GM18505 (cell line): ENCODE data around the gene MCM7.
A peak's percentile ranks its signal among the peaks of the same experiment; 100 is the strongest.

Experiments
- ATAC-seq: cut with Tn5 transposase; IDR thresholded peaks from one replicate; pipeline ENCODE4 v1.9.1; 2021; ENCODE audit not compliant: unreplicated experiment
- POLR2A ChIP-seq: IDR thresholded peaks from 4 replicates; pipeline ENCODE4 v1.6.1; 2011; ENCODE audit warnings: borderline replicate concordance; ENCODE audit not compliant: insufficient read depth, insufficient read length; ENCODE audit errors: extremely low read depth

MCM7 gene

GRCh38 chr7:100080907-100081534, 20.2 kb downstream of the MCM7 start:
- TF ChIP-seq POLR2A: no peak
- ATAC-seq: peak; percentile 6

GRCh38 chr7:100079024-100079560, 22.1 kb downstream of the MCM7 start:
- no peak for TF ChIP-seq POLR2A
- no peak for ATAC-seq

DNA sequence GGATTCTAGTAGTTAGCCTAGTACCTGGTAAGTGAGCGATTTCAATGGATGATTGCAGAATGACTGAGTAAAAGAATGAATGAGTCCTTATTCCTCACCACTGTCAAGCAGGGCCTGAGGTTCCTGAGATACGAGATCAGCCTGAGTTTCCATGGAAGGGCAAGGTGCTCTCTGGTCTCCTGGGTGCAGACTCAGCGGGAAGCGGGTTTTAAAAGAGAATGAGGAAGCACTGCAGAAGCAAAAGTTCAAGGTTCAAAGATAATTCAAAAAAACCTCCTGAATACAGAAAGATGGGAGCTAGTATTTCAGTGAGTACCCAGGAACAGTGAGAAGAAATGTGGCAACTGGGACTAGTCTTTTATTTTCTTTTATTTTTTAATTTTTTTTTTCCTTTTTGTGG, 24.0 kb downstream of the MCM7 start:
- no peak for TF ChIP-seq POLR2A
- no peak for ATAC-seq

DNA sequence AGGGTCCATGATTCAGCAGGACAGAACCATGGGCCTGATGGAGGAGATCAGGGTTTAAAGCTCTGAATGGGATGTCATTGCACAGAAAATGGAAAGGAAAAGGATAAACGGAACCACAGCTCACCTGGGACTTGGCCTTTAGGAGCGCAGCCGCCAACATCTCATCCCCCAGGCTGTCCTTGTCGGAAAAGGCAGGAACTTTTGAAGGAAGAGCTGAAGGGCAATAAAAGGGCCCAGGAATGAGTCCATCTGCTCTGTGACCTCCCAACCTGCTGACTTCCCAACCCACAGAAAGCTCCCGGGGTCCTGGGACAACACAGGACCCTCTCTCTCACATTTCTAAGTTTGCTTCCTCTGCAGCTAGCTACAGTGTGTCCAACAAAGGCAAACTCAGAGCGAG, 25.8 kb downstream of the MCM7 start:
- no peak for ATAC-seq
- no peak for TF ChIP-seq POLR2A

- no peak for ATAC-seq
- TF ChIP-seq POLR2A: no peak
These were observed 26.4 kb downstream of the MCM7 start for GRCh38 chr7:100074841-100075240.

- ATAC-seq: no peak
These were observed 28.7 kb downstream of the MCM7 start for GRCh38 chr7:100072462-100072861.

DNA sequence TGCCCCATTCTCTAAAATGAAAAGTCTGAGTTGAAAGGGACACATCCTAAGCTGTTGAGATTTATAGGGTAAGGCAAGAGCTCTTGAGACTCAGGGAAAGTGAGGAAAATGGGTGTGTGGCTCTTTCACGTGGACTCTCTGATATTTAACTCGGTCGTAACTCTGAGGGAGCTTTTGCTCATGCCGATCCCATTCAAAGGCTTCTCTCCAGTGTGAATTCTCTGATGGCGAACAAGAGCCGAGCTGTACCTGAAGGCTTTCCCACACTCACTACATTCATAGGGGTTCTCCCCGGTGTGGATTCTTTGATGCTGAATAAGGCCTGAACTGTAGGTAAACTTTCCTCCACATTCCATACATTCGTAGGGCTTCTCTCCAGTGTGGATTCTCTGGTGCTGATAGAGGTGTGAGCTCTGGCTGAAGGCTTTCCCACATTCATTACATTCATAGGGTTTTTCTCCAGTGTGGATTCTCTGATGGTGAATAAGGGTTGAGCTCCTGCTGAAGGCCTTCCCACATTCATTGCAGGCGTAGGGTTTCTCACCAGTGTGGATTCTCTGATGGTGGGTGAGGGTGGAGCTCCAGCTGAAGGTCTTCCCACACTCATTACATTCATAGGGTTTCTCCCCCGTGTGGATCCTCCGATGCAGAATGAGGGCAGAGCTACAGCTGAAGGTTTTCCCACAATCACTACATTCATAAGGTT, 30.0 kb downstream of the MCM7 start:
- no peak for TF ChIP-seq POLR2A
- no peak for ATAC-seq

More at GRCh38 chr7:100072462-100072861, 28.7 kb downstream of the MCM7 start:
- TF ChIP-seq POLR2A: no peak

- no peak for TF ChIP-seq POLR2A
- no peak for ATAC-seq
These were observed 31.2 kb downstream of the MCM7 start for GRCh38 chr7:100069991-100070390.

GRCh38 chr7:100066953-100067352, 34.2 kb downstream of the MCM7 start:
- TF ChIP-seq POLR2A: no peak
- ATAC-seq: no peak

DNA sequence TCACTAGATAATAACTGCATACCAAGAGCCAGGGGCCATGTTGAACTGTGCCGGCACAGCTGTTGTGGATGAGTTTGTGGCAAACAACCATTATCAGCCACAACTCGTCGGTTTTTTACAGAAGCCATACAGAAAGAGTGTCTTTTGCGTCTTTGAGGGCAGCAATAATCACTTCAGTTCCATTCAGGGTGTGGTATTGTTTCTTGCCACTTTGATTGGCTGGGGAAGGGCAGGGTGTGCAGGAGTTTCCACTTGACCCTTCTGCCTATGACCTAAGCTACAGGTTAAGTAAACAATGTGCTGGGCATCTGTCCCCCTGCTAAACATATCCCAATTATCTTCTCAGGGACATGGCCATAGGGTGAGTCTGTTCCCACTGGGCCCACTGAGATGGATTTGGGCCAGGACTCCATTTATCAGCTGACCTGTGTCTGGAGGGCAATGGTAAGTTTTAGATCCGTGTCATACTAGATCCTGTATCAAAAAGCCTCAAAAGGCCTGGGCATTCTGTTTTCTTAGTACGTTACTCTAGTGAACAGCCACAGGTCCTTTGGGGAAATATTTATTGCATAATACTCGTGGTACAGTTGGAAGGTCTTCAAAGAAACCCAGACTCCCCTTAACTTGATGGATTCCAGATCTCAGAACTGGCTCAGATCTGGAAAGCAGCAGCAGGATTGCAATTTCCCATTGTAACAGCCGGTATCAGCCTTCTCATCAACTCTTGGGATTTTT, 35.6 kb downstream of the MCM7 start:
- no peak for ATAC-seq

GRCh38 chr7:100064162-100064561, 37.0 kb downstream of the MCM7 start:
- ATAC-seq: no peak
- no peak for TF ChIP-seq POLR2A

More for the DNA sequence above, 35.6 kb downstream of the MCM7 start:
- no peak for TF ChIP-seq POLR2A

- no peak for ATAC-seq
- TF ChIP-seq POLR2A: no peak
These were observed 37.8 kb downstream of the MCM7 start for GRCh38 chr7:100063376-100063775.

GRCh38 chr7:100061518-100062193, 39.5 kb downstream of the MCM7 start:
- ATAC-seq: no peak
- TF ChIP-seq POLR2A: no peak
